Mononuclear cell (primary cell): Measurements from ENCODE around the gene CDC42EP1. TPM values are rescaled to one million over a fixed set of nuclear protein-coding genes. Genes with fewer than 3 reads are reported as not detected.

Source experiments
- H3K27me3 ChIP-seq: 2 replicates; pipeline ENCODE4 v1.6.0; 2011; ENCODE audit warnings: low read length, control low read depth; ENCODE audit not compliant: insufficient read depth
- H3K4me1 ChIP-seq: 2 replicates; pipeline ENCODE4 v1.5.1; 2011; ENCODE audit warnings: mild to moderate bottlenecking, low read length, control low read depth; ENCODE audit not compliant: insufficient read depth
- H3K4me3 ChIP-seq: 2 replicates; pipeline ENCODE4 v1.5.1; 2011; ENCODE audit warnings: mild to moderate bottlenecking, low read length, moderate library complexity
- H3K9me3 ChIP-seq: 2 replicates; pipeline ENCODE4 v1.5.1; 2011; ENCODE audit warnings: low read depth, mild to moderate bottlenecking, control low read depth, low read length
- total RNA-seq: library from RNA; depleted of rRNA; stranded (reverse); fragments of >200 nt; gene quantifications from one replicate; pipeline ENCODE4 v1.2.3, GENCODE V29; 2012

Gene CDC42EP1
- total RNA-seq, 1 donor = 0.42 TPM

- no peak overlapping the region for H3K4me3 ChIP-seq
- no peaks in the 10 kb centered on the region for H3K9me3 ChIP-seq
- H3K4me1 ChIP-seq = peaks cover 38% of the 10 kb centered on the region
- H3K27me3 ChIP-seq = peaks cover 23% of the 10 kb centered on the region
Measured at GRCh38 chr22:37562049-37562875, 2.0 kb downstream of the CDC42EP1 start.

GRCh38 chr22:37563153-37564081 is 3.1 kb downstream of the CDC42EP1 start:
- Histone ChIP-seq H3K4me1 (peaks cover 45% of the 10 kb centered on the region), H3K27me3 (peaks cover 23% of the 10 kb centered on the region), H3K9me3 (no peaks in the 10 kb centered on the region), H3K4me3 (no peak overlapping the region)

GRCh38 chr22:37564111-37564711 is 3.9 kb downstream of the CDC42EP1 start:
- H3K4me1 ChIP-seq = peaks cover 45% of the 10 kb centered on the region
- H3K27me3 ChIP-seq = peaks cover 23% of the 10 kb centered on the region
- H3K4me3 ChIP-seq = no peak overlapping the region
- H3K9me3 ChIP-seq = no peaks in the 10 kb centered on the region

GRCh38 chr22:37565830-37566229 is 5.5 kb downstream of the CDC42EP1 start:
- Histone ChIP-seq H3K4me3 (no peak overlapping the region), H3K4me1 (peaks cover 42% of the 10 kb centered on the region), H3K9me3 (no peaks in the 10 kb centered on the region), H3K27me3 (peaks cover 19% of the 10 kb centered on the region)

DNA sequence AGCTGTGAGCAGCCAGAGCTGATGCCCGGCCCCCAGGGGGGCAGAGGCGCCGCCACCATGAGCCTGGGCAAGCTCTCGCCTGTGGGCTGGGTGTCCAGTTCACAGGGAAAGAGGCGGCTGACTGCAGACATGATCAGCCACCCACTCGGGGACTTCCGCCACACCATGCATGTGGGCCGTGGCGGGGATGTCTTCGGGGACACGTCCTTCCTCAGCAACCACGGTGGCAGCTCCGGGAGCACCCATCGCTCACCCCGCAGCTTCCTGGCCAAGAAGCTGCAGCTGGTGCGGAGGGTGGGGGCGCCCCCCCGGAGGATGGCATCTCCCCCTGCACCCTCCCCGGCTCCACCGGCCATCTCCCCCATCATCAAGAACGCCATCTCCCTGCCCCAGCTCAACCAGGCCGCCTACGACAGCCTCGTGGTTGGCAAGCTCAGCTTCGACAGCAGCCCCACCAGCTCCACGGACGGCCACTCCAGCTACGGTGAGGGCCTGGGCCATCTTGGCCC is 6.1 kb downstream of the CDC42EP1 start:
- Histone ChIP-seq H3K9me3 (no peaks in the 10 kb centered on the region), H3K4me3 (no peak overlapping the region), H3K27me3 (peaks cover 14% of the 10 kb centered on the region), H3K4me1 (peaks cover 37% of the 10 kb centered on the region)

- H3K4me3 ChIP-seq = no peak overlapping the region
- H3K27me3 ChIP-seq = peaks cover 6% of the 10 kb centered on the region
- no peaks in the 10 kb centered on the region for H3K9me3 ChIP-seq
- peaks cover 29% of the 10 kb centered on the region for H3K4me1 ChIP-seq
Measured at GRCh38 chr22:37566903-37567798, 6.9 kb downstream of the CDC42EP1 start.

DNA sequence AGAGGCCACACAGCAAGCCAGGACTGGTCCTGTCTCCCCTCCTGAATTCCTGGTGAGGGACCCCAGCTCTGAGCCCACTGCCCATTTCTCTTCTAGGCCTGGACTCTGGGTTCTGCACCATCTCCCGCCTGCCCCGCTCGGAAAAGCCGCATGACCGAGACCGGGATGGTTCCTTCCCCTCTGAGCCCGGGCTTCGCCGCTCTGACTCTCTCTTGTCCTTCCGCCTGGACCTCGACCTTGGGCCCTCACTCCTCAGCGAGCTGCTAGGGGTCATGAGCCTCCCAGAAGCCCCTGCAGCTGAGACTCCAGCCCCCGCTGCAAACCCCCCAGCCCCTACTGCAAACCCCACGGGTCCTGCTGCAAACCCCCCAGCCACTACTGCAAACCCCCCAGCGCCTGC is 7.7 kb downstream of the CDC42EP1 start:
- H3K27me3 ChIP-seq = no peaks in the 10 kb centered on the region
- H3K4me1 ChIP-seq = peaks cover 27% of the 10 kb centered on the region
- H3K9me3 ChIP-seq = no peaks in the 10 kb centered on the region
- no peak overlapping the region for H3K4me3 ChIP-seq

DNA sequence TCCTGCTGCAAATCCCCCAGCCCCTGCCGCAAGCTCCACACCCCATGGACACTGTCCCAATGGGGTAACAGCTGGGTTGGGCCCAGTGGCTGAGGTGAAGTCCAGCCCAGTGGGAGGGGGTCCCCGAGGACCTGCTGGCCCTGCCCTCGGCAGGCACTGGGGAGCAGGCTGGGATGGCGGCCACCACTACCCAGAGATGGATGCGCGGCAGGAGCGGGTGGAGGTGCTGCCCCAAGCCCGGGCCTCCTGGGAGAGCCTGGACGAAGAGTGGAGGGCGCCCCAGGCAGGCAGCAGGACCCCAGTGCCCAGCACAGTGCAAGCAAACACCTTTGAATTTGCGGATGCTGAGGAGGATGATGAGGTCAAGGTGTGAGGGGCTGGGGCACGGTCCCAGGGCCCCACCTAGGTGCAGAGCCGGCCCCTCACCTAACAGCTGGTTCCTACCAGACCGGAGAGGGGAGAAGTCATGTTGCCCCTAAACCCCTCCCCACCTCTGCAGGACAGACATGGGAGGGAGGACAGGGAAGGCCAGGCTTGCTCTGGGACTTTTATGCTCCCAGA is 8.2 kb downstream of the CDC42EP1 start:
- no peaks in the 10 kb centered on the region for H3K27me3 ChIP-seq

DNA sequence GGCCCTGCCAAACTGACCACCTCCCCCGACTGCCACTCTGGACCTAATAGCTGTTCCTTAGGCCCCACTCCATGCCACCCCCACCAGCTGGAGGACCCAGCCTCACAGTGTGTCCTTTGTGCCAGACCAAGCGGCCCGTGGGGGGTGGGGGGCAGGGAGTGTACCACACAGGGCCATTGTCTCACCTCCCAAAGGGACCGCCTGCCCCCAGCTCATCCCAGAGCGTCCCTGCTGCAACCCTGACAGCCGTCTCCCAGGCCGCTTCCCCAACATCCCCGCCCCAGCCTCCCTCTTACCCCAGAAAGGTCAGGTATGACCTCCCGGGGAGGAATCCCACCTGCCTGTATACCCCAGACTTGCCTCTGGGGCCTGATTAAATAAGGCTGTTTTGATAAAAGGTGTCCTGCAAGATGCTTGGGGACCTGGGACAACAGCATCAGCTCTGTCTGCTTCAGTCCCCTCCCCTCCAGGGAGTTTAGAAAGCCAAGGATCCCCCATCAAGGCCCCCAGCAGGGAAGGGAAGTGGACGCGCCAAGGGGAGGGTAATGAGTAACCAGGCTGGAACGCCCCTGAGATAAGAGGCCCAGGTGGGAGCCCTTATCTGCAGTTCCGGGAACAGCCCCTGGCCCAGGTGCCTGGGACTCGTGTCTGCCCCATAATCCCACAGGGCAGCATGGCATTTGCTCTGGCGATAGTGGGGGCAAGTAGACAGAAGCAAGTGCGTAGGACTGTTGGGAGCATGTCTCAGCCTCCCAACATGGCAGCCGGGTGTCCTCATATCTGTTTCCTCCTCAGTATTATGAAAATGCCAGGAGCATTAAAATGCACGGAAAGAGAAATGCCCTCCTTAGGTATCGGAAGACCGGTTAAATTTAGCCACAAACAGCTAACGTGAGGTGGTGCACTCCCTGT is 9.0 kb downstream of the CDC42EP1 start:
- Histone ChIP-seq H3K9me3 (no peaks in the 10 kb centered on the region), H3K4me1 (peaks cover 40% of the 10 kb centered on the region), H3K27me3 (no peaks in the 10 kb centered on the region), H3K4me3 (no peak overlapping the region)

More for the DNA sequence above, 8.2 kb downstream of the CDC42EP1 start:
- no peaks in the 10 kb centered on the region for H3K9me3 ChIP-seq
- H3K4me1 ChIP-seq = peaks cover 33% of the 10 kb centered on the region
- H3K4me3 ChIP-seq = no peak overlapping the region

DNA sequence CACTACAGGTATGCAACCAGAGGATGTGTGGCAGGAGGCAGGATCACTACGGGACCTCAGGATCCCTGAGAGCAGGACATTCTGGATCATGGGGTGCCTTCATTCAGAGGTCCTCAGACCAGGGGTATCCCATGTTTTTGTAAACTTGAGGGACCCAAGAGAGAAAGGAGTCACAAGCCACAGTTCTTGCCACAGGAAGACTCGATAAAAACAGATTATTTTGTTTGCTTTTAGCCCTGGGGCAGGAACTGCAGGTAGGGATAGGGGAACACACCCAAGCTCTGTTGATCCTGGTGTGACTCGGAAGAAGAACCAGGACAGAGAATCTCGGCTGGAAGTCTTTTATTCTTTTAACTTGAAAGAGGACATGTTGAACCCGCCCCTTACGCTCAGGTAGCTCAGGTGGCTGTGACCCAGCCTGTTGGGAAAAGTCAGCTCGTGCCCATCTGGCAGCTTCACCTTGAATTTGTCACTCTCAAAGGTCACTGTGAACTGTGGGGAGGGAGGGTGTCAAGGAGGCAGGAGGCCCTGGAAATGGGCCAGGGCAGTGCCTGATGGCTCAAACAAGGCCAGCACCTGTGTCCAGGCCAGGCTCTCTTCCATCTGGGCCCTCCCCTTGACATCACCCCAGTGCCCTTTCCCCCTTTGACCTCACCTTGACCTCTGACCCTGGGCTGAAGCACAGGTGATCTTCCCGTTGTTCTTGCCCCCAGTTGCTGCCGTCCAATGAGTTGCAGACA is 9.8 kb downstream of the CDC42EP1 start:
- Histone ChIP-seq H3K27me3 (no peaks in the 10 kb centered on the region), H3K9me3 (no peaks in the 10 kb centered on the region), H3K4me3 (no peak overlapping the region), H3K4me1 (peaks cover 46% of the 10 kb centered on the region)

DNA sequence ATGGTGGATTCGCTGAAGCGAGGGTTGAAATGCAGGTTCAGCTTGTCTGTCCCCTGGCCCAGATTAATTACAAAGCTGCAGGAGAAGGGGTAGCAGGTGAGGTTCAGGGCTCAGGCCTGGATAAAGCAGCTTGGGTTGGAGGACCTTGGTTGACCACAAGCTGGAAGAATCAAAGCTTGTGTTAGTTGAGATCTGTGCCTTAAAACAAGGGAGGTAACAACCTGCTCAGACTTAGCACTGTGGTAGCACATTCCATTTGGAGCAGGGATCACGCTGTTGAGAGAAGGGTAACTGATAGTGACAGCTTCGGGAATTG is 10.3 kb downstream of the CDC42EP1 start:
- H3K4me1 ChIP-seq = peaks cover 48% of the 10 kb centered on the region
- H3K4me3 ChIP-seq = no peak overlapping the region
- H3K27me3 ChIP-seq = no peaks in the 10 kb centered on the region
- H3K9me3 ChIP-seq = no peaks in the 10 kb centered on the region

DNA sequence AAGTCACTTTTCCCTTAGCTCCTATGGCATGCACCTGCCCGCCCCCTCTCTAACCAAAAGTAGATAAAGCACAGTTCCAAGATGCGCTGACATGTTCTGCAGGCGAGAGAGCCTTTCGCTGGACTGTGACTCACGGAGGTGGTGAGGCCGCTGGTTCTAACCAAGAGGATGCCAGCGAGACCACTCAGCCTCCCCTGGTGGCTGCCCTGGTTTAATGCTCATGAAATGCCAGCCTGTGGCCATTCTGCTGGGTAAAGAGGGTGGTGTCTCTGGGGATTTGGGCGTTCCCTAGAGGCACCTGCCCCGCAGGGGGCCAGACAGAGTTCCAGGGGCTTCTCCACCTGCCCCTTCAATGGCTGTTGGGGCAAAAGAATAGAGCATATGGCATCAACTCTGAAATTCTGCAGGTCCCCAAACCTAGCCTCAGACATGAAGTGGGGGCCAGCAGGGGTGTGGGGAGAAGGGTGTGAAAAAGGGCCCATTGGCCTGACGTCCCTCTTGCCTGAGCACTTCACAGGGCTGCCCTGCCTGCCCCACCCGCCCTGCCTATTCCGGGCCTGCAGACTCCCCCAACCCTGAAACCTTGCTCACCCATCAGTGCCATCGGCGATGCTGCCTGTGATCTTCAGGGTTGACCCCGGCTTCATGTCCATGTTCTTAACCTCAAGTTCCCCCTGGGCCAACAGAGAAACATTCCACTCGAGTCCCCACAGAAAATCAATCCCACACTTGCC is 11.1 kb downstream of the CDC42EP1 start:
- Histone ChIP-seq H3K4me3 (no peak overlapping the region), H3K27me3 (no peaks in the 10 kb centered on the region), H3K9me3 (no peaks in the 10 kb centered on the region), H3K4me1 (peaks cover 47% of the 10 kb centered on the region)
